NCI-H345 treated with DMSO at 0.1 percent for 48 hours (cell line): ENCODE results near the gene PRPF19.
"Not testable (repeated sequence)": the region's sequence is repeated elsewhere in the genome, so short reads cannot be mapped to it uniquely, and the experiment has no call there.

ENCODE experiments used
- DNase-seq: peaks from one replicate; lab custom pipeline; 2025; ENCODE audit not compliant: unreplicated experiment; lab: John Stamatoyannopoulos, UW

Gene PRPF19

DNA sequence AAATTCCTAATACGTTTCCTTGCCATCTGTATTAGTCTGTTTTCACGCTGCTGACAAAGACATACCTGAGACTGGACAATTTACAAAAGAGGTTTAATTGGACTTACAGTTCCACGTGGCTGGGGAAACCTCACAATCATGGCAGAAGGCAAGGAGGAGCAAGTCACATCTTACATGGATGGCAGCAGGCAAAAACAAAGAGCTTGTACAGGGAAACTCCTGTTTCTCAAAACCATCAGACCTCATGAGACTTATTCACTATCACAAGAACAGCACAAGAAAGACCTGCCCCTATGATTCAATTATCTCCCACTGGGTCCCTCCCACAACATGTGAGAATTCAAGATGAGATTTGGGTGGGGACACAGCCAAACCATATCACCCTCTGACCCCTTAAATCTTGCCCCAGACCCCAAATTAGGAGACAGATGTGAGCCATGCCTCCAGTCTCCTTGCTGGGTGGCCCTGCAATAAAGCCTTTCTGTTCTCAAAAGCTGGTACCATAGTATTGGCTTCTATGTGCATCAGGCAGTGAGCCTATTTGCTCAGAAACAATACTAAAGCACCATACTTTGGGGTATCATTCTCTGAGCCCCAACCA is 3.4 kb upstream of the PRPF19 start:
- DNase-seq = not testable (repeated sequence)

DNA sequence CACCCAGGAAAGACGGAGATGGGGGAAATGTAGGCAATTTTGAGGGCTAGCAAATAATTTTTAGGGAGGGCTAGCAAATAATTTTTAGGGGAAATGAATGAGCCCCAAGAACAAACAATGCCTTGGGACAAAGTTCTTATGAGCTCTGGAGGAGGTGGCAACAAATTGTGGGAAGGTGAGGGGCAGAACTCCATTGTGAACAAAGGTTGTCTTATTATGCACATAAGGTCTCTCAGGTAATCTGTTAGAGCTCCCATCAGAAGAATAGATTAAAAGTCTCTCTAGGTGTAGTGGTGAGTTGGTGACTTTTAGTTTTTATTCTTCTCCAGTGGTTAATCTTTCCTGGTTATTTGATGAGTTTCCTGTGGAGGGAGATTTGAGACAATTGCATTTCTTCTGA is 2.4 kb upstream of the PRPF19 start:
- DNase-seq = no peak

DNA sequence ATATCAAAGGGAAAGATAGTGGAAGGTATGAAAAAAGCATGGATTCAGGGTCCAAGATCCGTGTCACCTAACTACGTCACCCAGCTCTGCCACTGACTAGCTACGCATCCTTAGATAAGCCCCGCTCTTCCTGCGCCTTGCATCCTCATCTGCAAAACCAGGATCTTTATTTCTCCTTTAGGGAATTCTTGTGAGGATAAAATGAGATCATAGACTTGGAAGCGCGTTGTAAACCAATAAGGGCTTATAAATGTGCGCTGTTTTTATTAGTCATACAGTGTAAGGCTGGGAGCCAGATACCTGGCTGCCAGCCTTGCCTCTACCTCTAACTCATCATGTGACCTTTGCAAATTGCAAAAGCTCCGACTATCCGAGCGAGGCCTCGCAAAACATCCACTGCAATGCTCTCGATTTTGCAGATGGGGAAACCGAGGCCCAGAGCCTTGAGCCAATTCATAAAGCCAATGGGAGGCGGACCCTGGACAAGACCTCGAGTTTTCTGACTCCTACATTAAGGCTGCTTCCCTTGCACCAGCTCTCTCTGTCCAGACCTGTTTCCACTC is 753 bp downstream of the PRPF19 start:
- peak; percentile 3 for DNase-seq

DNA sequence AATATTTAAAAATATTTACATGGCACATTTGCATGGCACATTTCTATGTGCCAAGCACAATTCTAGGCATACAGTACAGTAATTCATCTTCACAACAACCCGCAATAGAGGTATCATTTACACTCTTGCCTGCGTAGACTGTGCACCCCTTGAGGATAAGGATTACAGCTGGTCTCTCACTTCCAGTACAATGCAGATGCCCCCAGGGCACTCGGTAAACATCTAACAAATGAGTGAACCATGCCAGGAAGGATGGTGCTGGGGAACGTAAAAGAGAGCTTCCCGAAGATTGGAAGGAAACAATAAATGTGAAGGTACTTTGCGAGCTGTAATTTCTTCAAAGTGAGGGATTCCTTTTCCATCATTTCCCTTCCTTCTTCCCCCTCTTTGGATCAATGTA is 1.3 kb downstream of the PRPF19 start:
- DNase-seq = no peak

DNA sequence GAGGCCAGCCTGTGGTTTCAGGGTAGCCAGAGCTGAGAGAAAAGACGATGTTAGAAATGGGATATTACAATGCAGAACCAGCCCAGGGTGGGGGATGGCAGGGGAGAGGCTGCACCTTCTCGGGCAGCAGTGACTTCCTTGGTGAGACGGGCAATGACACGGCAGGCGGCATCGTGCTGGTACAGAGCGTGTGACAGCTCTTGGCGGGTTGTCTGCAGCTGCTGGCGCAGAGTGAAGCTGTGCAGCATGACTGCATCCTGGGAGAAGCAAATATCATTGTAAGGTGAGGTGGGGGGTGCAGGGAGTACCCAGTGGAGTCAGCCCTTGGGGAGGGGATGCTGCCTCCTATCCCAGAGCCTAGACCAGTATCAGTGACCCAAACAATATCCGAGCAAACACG is 3.8 kb downstream of the PRPF19 start:
- DNase-seq = no peak

DNA sequence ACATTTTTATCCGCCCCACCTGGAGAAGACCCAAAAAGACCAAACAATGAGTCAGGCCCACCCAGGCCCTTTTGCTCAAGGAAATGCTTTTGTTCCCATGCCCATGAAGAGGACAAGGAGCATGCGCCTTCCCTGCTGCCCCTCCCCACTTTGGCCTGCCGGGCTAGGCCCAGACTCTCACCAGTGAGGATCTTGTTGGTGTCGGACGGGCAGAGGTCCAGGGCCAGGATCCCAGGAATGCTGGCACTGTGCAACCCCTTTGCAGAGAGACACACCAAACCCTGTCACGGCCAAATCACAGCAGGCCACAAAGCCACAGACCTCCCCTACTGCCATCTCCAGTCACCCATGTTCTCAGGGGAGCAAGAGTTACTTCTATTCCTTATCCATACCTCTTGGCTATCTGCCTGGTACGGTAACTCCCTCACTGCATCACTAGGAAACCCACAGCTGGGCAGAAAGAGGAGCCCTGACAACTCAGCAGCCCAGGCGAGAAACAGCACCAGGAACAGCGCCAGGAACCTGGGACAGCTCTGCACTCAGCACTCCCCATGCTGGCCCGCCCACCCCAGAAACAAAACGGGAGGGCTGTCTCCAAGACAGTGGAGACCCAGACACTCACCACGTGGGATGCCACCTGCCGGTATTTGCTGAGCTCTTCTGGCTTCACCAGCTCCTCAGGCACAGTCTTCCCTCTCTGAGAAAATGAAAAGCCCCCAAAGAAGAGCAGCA is 5.5 kb downstream of the PRPF19 start:
- no peak for DNase-seq

DNA sequence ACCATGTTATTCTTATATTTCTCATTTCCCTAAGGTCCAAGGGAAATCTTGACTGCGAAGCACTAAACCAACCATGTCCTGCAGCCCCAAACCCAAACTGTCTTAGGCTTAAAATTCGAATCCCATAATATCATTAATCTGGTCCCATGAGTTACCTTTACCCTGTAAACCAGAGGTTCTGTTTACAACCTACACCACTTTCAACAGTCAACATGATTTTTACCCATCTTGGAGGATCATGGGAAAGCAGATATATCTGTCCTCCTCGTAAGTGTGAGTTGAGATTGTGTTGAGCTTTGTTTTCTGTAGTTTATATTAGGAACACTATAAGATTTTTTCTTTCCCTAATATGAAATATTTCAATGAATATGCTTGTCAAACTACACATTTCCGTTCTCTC is 6.4 kb downstream of the PRPF19 start:
- DNase-seq = no peak

DNA sequence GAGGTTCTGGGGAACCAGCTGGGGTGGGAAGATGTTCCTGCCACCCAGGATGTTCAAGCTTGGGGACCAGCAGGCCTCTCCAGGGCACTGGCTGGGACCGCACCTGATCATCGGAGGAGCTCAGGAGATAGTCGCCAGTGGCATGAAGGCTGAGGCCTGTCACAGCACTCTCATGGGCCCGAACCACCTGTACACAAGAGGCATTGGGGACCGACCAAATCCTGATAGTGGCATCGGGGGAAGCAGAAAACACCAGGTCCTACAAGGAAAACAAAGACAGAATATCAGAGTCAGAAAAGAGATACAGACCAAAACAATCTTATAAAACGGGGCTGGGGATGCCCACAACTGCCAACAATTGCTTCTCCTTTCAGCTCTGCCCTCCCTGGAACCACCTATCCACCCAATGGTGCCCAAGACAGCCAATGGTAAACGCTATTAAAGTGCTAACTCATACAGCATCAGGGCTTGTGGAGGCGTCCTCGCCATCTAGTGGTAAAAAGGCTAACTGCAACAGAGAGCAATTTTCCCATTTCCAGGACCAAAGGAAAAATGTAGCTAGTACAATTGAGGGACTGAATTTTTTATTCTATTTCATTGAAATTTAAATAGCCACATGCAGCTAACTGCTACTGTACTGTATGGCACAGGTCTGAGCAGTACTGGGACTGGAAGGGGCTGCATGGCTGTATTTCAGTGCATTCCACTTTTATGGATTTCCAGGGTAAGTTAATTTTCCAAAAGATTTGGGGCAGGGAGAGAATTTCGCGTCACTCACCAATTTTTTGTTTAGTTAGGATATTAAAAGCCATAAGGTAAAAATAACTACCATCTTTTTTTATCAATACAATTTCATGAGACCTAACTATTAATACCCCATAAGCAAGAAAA is 7.1 kb downstream of the PRPF19 start:
- DNase-seq = no peak

DNA sequence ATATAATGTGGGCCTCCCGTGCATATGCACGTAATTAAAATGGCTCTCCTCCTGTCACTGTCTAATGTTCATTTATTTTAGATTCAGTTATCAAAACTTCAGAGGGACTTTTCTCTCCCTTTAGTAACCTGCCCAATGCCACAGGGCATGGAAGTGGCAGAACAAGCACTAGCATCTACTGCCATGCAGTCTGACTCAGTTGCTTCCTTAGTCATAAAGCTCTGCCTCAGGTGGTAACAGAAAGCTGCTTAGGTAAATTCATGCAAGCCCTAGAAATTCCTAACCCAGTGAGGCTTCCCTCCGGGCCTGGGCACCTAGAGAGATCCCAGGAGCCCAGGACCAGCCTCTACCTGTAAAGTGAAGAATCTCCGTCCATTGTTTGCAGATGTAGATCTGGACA is 8.9 kb downstream of the PRPF19 start:
- DNase-seq = no peak

DNA sequence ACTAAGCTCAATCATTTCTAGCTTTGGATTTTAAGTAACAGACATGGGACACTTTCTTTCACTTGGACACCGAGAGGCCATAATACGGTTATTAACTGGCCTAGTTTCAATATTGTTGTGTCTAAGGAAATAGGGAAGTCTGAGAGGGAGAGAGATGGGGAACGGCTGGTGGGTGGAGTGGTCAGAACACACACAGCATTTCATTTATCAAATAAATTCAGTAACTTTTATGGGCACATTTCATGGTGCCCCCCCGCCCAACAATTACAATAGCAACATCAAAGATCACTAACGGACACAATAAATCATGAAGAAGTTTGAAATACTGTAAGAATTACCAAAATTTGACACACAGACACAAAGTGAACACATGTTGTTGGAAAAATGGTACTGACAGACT is 10.7 kb downstream of the PRPF19 start:
- no peak for DNase-seq

DNA sequence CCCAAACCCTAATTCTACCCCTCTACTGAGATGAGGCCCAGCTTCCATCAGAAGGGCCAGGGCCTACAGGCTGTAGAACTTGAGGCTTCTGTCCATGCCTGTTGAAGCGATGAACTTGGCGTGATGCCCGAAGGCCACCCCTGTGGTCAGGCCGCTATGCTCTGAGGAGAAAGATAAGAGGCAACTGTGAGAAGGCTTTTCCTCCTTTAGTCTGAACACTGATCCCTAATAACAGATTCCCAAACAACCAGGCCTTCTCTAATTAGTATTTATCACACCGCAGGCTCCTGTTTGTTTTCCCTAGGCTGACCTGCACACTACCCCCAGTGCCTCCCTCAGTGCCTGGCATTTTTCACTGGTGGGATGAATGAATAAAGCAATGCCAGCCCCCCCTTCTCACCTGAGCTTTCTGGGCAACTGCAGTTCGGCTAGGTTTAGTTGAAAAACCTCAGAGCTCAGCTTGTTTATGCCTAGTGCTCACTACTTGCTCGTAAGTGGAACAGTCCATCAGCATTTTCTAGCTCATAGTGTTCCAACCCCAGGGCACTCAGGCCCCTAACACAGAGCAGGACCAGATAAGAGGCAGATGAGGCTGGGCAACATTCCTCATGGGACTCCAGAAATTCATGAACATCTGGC is 15.2 kb downstream of the PRPF19 start:
- DNase-seq = no peak

DNA sequence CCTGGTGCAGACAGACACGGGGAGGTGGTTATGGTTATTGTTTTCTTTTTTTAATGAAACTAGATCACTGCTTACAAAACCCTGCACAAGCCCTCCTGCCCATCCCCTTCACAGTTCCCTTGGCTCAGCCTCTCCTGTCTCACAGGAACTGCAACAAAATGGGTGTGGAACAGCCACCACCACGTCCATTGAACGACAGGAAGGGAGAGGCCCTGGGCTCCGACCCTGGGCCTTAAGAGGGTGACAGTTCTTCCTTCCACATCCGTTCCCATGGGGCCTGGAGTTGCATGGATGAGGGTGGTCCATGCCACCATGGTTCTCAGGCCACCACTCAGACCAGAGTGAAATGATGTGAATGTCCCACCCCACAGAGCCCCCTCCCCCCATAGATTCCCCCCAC is 15.7 kb downstream of the PRPF19 start:
- no peak for DNase-seq

DNA sequence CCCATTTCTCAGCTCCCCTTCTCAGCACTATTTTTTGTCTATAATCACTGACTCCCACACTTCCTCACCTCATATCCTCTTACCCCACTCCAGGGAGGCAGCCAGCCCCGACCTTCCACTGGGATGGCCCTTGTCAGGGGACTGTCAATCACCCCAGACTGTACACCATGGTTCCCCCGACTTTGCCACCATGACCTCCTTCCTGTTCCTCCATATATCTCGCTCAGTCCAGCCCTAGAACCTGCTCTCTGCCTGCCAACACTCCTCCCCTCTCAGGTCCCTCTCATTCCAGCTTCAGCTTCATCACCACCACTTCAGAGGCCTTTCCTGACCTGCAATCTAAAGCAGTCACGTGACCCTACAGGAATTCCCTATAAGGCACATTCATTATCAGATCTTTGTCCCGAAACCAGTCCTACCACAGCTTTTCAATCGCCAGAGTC is 16.5 kb downstream of the PRPF19 start:
- DNase-seq = no peak

DNA sequence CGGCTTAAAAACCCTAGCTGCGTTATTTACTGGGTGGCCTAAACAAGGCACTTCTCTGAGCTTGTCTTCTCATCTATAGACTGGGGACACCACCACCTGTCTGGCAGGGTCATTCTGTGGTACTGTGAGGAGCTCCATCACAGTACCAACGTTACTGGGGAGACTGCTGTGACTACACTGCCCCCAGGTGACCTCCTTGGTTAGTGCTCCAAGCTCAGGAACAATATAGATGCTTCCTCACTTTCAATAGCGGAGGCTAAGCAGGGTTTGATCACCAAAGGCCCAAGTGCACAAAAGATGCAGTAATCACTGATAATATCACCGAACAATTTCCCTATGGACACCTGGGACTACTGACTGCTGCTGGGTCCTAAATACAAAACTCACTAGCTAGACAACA is 18.8 kb downstream of the PRPF19 start:
- peak; percentile 3 for DNase-seq

DNA sequence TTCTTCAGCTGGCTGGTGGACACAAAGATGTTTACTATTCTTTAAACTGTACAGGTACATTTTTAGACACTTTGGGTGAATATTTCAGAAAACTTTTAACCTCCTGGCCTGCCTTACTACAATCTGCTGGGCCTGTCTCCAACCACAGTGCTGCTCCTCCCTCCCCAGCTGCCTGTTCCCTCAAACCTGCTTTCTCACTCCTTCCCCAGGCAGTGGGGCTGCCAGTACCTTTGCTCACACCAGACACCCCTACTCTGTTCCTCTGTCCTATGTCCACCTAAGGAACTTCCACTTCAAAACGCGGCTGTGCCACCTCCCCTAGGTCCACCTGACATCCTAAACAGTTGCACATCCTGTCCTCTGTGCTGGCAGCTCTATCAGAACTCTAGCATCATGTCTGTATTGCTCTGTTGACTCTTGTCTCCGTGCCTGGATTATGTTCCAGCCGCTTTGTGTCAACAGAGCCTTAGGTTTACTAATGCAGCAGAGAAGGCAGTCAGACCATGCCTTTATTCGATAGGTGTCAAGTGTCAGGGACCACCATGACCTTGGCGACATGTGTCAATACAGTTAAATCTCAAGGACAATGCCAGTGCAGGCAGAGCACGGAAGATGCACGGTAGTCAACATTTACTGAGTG is 25.6 kb downstream of the PRPF19 start:
- peak; percentile 8 for DNase-seq

DNA sequence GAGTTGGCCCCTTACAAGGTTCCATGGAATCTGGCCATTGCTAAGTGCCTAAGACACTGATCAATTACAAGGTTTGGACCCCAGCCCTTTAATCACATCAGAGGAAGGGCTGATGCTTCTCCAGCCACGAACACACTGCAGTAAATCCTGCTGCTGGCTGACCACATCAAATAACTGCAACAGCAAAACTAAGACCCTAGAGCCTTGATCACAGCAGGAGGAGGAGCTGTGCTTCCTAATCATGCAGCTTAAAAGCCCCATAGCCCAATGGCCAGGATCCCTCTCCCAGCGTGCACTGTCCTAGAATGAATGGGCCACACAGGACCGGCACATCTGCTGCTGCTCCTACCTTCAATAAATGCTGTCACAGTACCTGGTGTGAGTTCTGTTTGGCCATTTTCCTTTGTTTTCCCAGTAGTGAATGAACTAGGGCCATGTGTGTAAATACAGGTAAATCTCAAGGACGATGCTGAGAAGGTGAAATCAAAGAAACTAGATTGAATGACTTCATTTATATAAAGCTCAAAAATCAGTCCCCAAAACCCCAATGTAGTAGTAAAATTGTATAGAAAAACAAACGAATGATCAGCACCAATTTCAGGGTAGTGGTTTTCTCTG is 26.3 kb downstream of the PRPF19 start:
- no peak for DNase-seq

DNA sequence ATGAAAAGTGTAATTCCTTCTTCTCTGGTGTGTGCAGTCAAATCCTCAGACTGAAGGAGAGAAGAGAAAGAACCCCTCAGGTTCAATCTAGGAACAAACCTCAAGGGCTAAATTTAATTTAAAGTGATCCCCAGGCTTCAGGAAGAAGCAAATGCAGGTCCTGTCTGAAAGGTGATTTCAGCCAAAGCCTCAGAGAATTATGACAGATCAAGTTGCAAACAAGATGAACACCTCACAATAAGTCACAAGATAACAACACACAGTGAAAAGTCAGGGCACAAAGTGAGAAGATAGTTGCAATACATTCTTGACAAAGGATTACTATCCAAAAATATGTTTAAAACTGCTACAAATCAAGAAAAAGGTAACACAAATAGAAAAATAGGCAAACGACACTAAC is 27.3 kb downstream of the PRPF19 start:
- DNase-seq = no peak

DNA sequence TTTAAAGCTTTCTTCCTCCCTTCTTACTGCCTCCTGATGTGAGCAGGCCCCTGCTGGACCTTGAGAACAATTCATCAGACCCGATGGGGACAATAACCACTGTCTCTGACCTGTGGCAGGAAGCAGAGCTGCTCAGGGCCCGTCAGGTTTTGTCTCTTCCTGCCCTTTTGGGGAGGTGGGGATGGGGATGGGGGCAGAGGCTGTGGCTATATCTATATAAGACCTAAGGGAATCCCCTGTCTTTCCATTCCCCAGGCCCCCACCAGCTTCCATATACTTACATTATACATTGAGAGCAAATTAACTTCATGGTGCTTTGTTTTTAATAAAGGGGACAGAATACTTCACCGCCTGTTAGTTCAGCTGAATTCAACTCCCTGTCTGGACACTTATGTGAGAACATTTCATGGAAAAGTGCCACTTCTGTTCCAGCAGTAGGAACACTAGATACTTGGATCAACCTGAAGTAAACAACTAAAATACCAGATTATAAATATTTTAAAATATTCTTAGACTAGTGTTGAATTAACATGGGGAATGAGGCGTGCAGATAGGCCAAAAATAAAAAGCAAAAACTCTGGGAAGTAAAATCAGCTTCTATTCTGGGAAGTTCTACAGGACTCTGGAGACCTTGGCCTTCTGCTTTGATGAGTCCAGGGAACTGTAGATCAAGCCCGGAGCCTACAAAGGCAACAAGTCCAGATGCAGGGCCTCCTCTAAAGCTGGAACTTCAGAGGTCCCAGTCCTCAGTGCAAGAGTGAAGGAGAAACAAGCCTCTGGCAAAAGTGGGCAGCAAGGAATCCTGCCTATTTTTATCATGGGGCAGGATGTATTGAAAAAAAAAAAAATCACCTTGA is 27.9 kb downstream of the PRPF19 start:
- DNase-seq = no peak

DNA sequence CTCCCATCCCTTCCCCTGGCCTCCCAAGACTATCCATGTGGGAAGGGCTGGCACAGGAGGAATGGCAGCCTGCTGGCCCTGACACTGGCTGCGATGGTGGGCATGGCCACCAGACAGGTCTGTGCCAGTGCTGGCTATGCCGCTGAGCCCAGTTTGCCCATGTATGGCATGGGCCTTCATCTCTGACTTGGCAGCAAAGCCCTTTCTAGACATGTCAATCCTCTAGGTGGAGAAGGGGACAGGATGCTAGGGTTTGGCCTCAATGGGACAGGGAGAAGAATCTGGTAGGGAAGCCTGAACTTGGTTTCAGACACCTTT is 30.3 kb downstream of the PRPF19 start:
- DNase-seq = no peak
